Measurements from ENCODE around the gene WDR4. TPM values are rescaled to one million over a fixed set of nuclear protein-coding genes. Genes with fewer than 3 reads are reported as not detected.

WDR4 gene
- total and polyA plus RNA-seq, 2 of the 4 experiments (the other 2 are of a cell fraction): 11.3 to 20.8 TPM

DNA sequence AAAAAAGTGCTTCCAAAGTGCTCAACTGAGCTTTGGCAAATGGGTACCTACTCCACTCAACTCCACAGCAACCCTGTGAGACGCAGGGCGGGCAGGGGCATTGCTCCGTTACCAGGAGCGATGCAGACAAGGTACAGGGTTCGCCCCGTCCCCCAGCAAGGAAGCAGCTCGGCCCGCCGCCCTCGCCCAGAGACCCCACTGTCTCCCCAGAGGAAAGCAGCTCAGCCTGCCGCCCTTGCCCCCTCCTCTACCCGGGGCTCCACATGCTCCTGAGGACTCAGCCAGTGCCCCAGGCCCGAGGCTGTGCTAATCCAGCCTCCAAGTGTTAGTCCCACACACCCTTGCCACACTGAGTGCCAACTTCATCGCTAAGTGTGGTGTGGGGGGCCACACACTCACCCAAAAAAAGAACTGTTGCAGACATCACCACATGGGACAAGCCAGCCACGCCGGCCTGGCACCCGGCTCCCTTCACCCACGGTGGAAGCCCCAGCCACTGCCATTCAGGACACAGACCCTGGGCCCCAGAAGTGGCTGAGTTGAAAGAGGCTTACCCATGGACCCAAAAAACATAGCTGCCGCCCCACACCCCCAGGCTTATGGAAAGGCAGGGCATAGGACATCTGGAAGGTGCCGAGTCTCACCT, 26.3 kb downstream of the WDR4 start:
- TF ChIP-seq RAD21 (IDR thresholded peaks at IDR 0.05; ENCODE audit: low read length) (no peak), RCOR1 (IDR thresholded peaks at IDR 0.05; ENCODE audit: insufficient replicate concordance, low read length) (no peak), CEBPB (IDR thresholded peaks at IDR 0.05; ENCODE audit: low read depth, low read length) (no peak), NFE2L2 (IDR thresholded peaks at IDR 0.05; ENCODE audit: low read depth, low read length) (no peak), POLR2A (IDR thresholded peaks at IDR 0.05; ENCODE audit: low read depth, low read length) (no peak), CHD1 (IDR thresholded peaks at IDR 0.05; ENCODE audit: low read depth, low read length) (no peak), MXI1 (IDR thresholded peaks at IDR 0.05; ENCODE audit: borderline replicate concordance, low read depth, low read length) (no peak), BHLHE40 (IDR thresholded peaks at IDR 0.05; ENCODE audit: low read depth, low read length) (no peak), MAFK (IDR thresholded peaks at IDR 0.05; ENCODE audit: low read depth, low read length) (no peak), FOS (IDR thresholded peaks at IDR 0.05; ENCODE audit: low read depth, low read length) (no peak), SMC3 (IDR thresholded peaks at IDR 0.05; ENCODE audit: low read depth, low read length) (no peak), RFX5 (IDR thresholded peaks at IDR 0.05; ENCODE audit: low read depth, low read length) (no peak), MAZ (IDR thresholded peaks at IDR 0.05; ENCODE audit: borderline replicate concordance, low read depth, low read length) (no peak)
- TF ChIP-seq, protein P1, sequence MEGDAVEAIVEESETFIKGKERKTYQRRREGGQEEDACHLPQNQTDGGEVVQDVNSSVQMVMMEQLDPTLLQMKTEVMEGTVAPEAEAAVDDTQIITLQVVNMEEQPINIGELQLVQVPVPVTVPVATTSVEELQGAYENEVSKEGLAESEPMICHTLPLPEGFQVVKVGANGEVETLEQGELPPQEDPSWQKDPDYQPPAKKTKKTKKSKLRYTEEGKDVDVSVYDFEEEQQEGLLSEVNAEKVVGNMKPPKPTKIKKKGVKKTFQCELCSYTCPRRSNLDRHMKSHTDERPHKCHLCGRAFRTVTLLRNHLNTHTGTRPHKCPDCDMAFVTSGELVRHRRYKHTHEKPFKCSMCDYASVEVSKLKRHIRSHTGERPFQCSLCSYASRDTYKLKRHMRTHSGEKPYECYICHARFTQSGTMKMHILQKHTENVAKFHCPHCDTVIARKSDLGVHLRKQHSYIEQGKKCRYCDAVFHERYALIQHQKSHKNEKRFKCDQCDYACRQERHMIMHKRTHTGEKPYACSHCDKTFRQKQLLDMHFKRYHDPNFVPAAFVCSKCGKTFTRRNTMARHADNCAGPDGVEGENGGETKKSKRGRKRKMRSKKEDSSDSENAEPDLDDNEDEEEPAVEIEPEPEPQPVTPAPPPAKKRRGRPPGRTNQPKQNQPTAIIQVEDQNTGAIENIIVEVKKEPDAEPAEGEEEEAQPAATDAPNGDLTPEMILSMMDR (conservative IDR thresholded peaks at IDR 0.05; ENCODE audit: low read depth, low read length): no peak
- TF ChIP-seq, protein P2, sequence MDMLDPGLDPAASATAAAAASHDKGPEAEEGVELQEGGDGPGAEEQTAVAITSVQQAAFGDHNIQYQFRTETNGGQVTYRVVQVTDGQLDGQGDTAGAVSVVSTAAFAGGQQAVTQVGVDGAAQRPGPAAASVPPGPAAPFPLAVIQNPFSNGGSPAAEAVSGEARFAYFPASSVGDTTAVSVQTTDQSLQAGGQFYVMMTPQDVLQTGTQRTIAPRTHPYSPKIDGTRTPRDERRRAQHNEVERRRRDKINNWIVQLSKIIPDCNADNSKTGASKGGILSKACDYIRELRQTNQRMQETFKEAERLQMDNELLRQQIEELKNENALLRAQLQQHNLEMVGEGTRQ (IDR thresholded peaks at IDR 0.05; ENCODE audit: low read depth, low read length): no peak
- TF ChIP-seq, protein P3, sequence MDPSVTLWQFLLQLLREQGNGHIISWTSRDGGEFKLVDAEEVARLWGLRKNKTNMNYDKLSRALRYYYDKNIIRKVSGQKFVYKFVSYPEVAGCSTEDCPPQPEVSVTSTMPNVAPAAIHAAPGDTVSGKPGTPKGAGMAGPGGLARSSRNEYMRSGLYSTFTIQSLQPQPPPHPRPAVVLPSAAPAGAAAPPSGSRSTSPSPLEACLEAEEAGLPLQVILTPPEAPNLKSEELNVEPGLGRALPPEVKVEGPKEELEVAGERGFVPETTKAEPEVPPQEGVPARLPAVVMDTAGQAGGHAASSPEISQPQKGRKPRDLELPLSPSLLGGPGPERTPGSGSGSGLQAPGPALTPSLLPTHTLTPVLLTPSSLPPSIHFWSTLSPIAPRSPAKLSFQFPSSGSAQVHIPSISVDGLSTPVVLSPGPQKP (IDR thresholded peaks at IDR 0.05; ENCODE audit: borderline replicate concordance, low read depth, low read length): no peak
- no peaks in the 10 kb centered on the region for H3K4me1 ChIP-seq (ENCODE audit: control insufficient read depth, insufficient read depth, low read length)
- no peak overlapping the region for H4K5ac ChIP-seq (ENCODE audit: low read depth, low read length)
- H3K4me3 ChIP-seq (ENCODE audit: insufficient read depth, low read depth, low read length): no peak overlapping the region
- no peaks in the 10 kb centered on the region for H3K9me1 ChIP-seq (ENCODE audit: insufficient read depth, low read length)
- no peak for ATAC-seq (ENCODE audit: low read depth)
- no peak overlapping the region for H3K18ac ChIP-seq (ENCODE audit: low read depth, low read length)
- in situ Hi-C loops (cut with MboI; ENCODE audit: low sequenced_read_pairs): loop anchor here (25.0 kb wide), 1 partner anchor 91 kb away; no protein-coding TSS in a partner anchor
- no peak overlapping the region for H3K9ac ChIP-seq (ENCODE audit: low read depth, low read length)
- no peak overlapping the region for H2AK9ac ChIP-seq (replicated peaks; ENCODE audit: low read depth, low read length, poor library complexity)
- no peak overlapping the region for H4K8ac ChIP-seq (ENCODE audit: low read depth in 2 of 2, low read length in 2 of 2)
- 93% methylated on average over 3 of the region's 20 CpGs; no CpG with 5 or more reads in 1 of the 2 experiments for WGBS, 2 experiments (ENCODE audit: extremely low coverage in 2 of 2, insufficient read length in 1 of 2)
- no peak overlapping the region for H3K56ac ChIP-seq (ENCODE audit: extremely low read depth, insufficient read depth, low read length)
- no peak for DNase-seq
- H3K9me3 ChIP-seq (ENCODE audit: control insufficient read depth, insufficient read depth, low read length): no peaks in the 10 kb centered on the region
- H3K79me1 ChIP-seq (ENCODE audit: low read depth in 1 of 2, low read length in 2 of 2): peaks cover 5 to 6% of the 10 kb centered on the region in 2 experiments; a peak in 2 of 4 replicates
- no peak overlapping the region for H2BK20ac ChIP-seq (ENCODE audit: low read depth, low read length)
- H3K27me3 ChIP-seq (ENCODE audit: control insufficient read depth, insufficient read depth, low read length): no peaks in the 10 kb centered on the region
- no peak overlapping the region for H3K4me2 ChIP-seq (ENCODE audit: low read depth, low read length)
- H4K20me1 ChIP-seq (ENCODE audit: insufficient read depth, low read length): peaks cover 3% of the 10 kb centered on the region
- no peak overlapping the region for H3K4ac ChIP-seq (ENCODE audit: low read depth, low read length)
- no peak overlapping the region for H2BK5ac ChIP-seq (ENCODE audit: low read depth, low read length, poor library complexity, severe bottlenecking)
- no peak overlapping the region for H4K91ac ChIP-seq (ENCODE audit: insufficient read depth, low read depth, low read length)
- H3K27ac ChIP-seq (ENCODE audit: insufficient read depth, low read length): no peak overlapping the region
- no TSS peak for BruUV-seq (replicated peaks)
- H3K23ac ChIP-seq (ENCODE audit: low read depth, low read length): no peak overlapping the region
- dilution Hi-C loops (cut with HindIII; ENCODE audit: low sequenced_read_pairs, unreplicated experiment): no loop called here
- H2BK15ac ChIP-seq (ENCODE audit: low read depth, low read length): no peak overlapping the region
- H3K14ac ChIP-seq (replicated peaks; ENCODE audit: low read depth, low read length): no peak overlapping the region
- POLR2A ChIA-PET (ENCODE audit: unreplicated experiment): no interaction called here
- H3K36me3 ChIP-seq (ENCODE audit: control insufficient read depth, insufficient read depth, low read length): peaks cover 66% of the 10 kb centered on the region
- intact Hi-C loops (cut with micrococcal nuclease): no loop called here
- H2AFZ ChIP-seq (replicated peaks; ENCODE audit: low read length, poor library complexity): no peak overlapping the region
- no peak overlapping the region for H2BK120ac ChIP-seq (ENCODE audit: low read depth, low read length)
- CTCF ChIA-PET: no interaction called here
- no peak overlapping the region for H2AK5ac ChIP-seq (ENCODE audit: low read depth, low read length)
